ENCODE measurements around the gene TBL2.

Gene TBL2

DNA sequence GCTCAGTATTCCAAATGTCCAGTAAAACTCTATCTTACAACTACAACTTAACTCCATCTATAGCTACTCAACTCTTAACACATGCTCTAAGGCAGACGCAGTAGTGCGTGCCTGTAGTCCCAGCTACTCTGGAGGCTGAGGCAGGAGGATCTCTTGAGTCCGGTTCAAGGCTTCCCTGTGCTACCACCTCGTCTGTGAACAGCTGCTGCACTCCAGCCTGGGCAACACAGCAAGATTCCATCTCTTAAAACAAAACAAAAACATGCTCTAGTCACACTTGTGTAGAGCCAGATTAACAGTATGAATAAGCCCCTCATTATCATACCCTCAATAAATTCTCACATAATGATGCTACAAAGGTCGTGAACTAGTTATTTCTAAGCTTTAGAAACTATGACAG is 59.9 kb downstream of the TBL2 start:
- peaks cover 49% of the 10 kb centered on the region for H3K36me3 ChIP-seq (replicated peaks; ENCODE audit: low read depth, low read length)
- H3K4me1 ChIP-seq (ENCODE audit: low read length), result peaks cover 19% of the 10 kb centered on the region
- H3K27me3 ChIP-seq (ENCODE audit: low read depth, low read length), result no peaks in the 10 kb centered on the region
- H3K9me3 ChIP-seq (ENCODE audit: insufficient read depth, low read length), result no peaks in the 10 kb centered on the region
- H3K9ac ChIP-seq (ENCODE audit: low read length), result no peak overlapping the region
- H2AFZ ChIP-seq (ENCODE audit: low read depth, low read length), result no peak overlapping the region
- peaks cover 54% of the 10 kb centered on the region for H4K20me1 ChIP-seq (ENCODE audit: insufficient read depth, low read length)
- no peak for TF ChIP-seq EZH2phosphoT487 (IDR thresholded peaks at IDR 0.05; ENCODE audit: low read depth)
- TF ChIP-seq, protein P1, sequence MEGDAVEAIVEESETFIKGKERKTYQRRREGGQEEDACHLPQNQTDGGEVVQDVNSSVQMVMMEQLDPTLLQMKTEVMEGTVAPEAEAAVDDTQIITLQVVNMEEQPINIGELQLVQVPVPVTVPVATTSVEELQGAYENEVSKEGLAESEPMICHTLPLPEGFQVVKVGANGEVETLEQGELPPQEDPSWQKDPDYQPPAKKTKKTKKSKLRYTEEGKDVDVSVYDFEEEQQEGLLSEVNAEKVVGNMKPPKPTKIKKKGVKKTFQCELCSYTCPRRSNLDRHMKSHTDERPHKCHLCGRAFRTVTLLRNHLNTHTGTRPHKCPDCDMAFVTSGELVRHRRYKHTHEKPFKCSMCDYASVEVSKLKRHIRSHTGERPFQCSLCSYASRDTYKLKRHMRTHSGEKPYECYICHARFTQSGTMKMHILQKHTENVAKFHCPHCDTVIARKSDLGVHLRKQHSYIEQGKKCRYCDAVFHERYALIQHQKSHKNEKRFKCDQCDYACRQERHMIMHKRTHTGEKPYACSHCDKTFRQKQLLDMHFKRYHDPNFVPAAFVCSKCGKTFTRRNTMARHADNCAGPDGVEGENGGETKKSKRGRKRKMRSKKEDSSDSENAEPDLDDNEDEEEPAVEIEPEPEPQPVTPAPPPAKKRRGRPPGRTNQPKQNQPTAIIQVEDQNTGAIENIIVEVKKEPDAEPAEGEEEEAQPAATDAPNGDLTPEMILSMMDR (IDR thresholded peaks at IDR 0.05; ENCODE audit: low read depth, low read length), result no peak
- peak overlapping the region; percentile 96; the same call in 1 of the 2 replicates for H3K4me2 ChIP-seq (ENCODE audit: low read length)
- no peak overlapping the region for H3K4me3 ChIP-seq (ENCODE audit: low read length)
- H3K79me2 ChIP-seq (ENCODE audit: low read length), result peaks cover 90% of the 10 kb centered on the region
- H3K27ac ChIP-seq (ENCODE audit: low read length), result no peak overlapping the region
